NCI-H1105 treated with DMSO at 0.1 percent for 48 hours (cell line): Measurements from ENCODE around the gene VWCE.
A peak's percentile ranks its signal among the peaks of the same experiment; 100 is the strongest.

Experiments used
- DNase-seq: peaks from one replicate; lab custom pipeline; 2025; lab: John Stamatoyannopoulos, UW

Gene VWCE

GRCh38 chr11:61327669-61328071 is 32.6 kb upstream of the VWCE start:
- DNase-seq, result no peak

- peak; percentile 90 for DNase-seq
These were observed 30.7 kb upstream of the VWCE start for GRCh38 chr11:61325649-61326414.

- DNase-seq, result no peak
These were observed 20.1 kb upstream of the VWCE start for GRCh38 chr11:61315260-61315659.

GRCh38 chr11:61310749-61311148 is 15.6 kb upstream of the VWCE start:
- DNase-seq, result no peak

GRCh38 chr11:61309739-61310138 is 14.6 kb upstream of the VWCE start:
- DNase-seq, result no peak

- no peak for DNase-seq
These were observed 14.0 kb upstream of the VWCE start for GRCh38 chr11:61309141-61309540.

GRCh38 chr11:61307354-61307753 is 12.2 kb upstream of the VWCE start:
- no peak for DNase-seq

GRCh38 chr11:61306221-61306620 is 11.1 kb upstream of the VWCE start:
- no peak for DNase-seq

GRCh38 chr11:61305417-61305816 is 10.3 kb upstream of the VWCE start:
- no peak for DNase-seq

- no peak for DNase-seq
These were observed 8.6 kb upstream of the VWCE start for GRCh38 chr11:61303725-61304124.

- no peak for DNase-seq
These were observed 7.4 kb upstream of the VWCE start for GRCh38 chr11:61302550-61302949.

GRCh38 chr11:61298663-61299244 is 3.6 kb upstream of the VWCE start:
- no peak for DNase-seq

- DNase-seq, result peak; percentile 20
These were observed 2.6 kb upstream of the VWCE start for GRCh38 chr11:61297746-61298145.

GRCh38 chr11:61297341-61297740 is 2.2 kb upstream of the VWCE start:
- no peak for DNase-seq

GRCh38 chr11:61295596-61295926 is 445 bp upstream of the VWCE start:
- no peak for DNase-seq

- DNase-seq, result peak; percentile 59
These were observed 1.0 kb downstream of the VWCE start for GRCh38 chr11:61293867-61294716.

- no peak for DNase-seq
These were observed 2.8 kb downstream of the VWCE start for GRCh38 chr11:61292356-61292755.

- no peak for DNase-seq
These were observed 4.0 kb downstream of the VWCE start for GRCh38 chr11:61290905-61291690.

GRCh38 chr11:61287338-61287977 is 7.7 kb downstream of the VWCE start:
- no peak for DNase-seq

GRCh38 chr11:61283613-61284012 is 11.5 kb downstream of the VWCE start:
- DNase-seq, result no peak

GRCh38 chr11:61281581-61282250 is 13.4 kb downstream of the VWCE start:
- DNase-seq, result no peak
